ENCODE results near the gene DENND1A. TPM values are rescaled to one million over a fixed set of nuclear protein-coding genes. Genes with fewer than 3 reads are reported as not detected.

The DENND1A gene
- total RNA-seq, 1 experiment from 2014 or later: 42.5 TPM

GRCh38 chr9:123868002-123868401, 61.9 kb downstream of the DENND1A start:
- H3K4me1 Mint-ChIP-seq (ENCODE audit: insufficient read depth, unreplicated experiment): no peaks in the 10 kb centered on the region
- no TSS peak for BruUV-seq (replicated peaks)
- ChIA-PET POLR2A (no interaction called here), CTCF (interaction anchor here (2.1 kb wide), 1 partner anchor 8 kb away, joined by 6 read pairs; no protein-coding TSS in a partner anchor)
- H3K9me3 Mint-ChIP-seq (ENCODE audit: unreplicated experiment): no peaks in the 10 kb centered on the region
- H3K27me3 Mint-ChIP-seq (ENCODE audit: insufficient read depth, unreplicated experiment): no peaks in the 10 kb centered on the region
- TF ChIP-seq CTCF (IDR thresholded peaks at IDR 0.05; ENCODE audit: unreplicated experiment): no peak
- DNase-seq (ENCODE audit: unreplicated experiment): no peak
- no peak overlapping the region for H3K4me3 Mint-ChIP-seq (ENCODE audit: unreplicated experiment)
- H3K36me3 Mint-ChIP-seq (ENCODE audit: insufficient read depth, unreplicated experiment): no peaks in the 10 kb centered on the region
- H3K27ac Mint-ChIP-seq (ENCODE audit: low read depth, unreplicated experiment): no peak overlapping the region
- intact Hi-C loops (cut with micrococcal nuclease): no loop called here

- DNase-seq (ENCODE audit: unreplicated experiment): no peak
- Mint-ChIP-seq H3K4me3 (ENCODE audit: unreplicated experiment) (no peak overlapping the region), H3K9me3 (ENCODE audit: unreplicated experiment) (no peaks in the 10 kb centered on the region), H3K36me3 (ENCODE audit: insufficient read depth, unreplicated experiment) (no peaks in the 10 kb centered on the region), H3K27me3 (ENCODE audit: insufficient read depth, unreplicated experiment) (no peaks in the 10 kb centered on the region), H3K27ac (ENCODE audit: low read depth, unreplicated experiment) (no peak overlapping the region), H3K4me1 (ENCODE audit: insufficient read depth, unreplicated experiment) (no peaks in the 10 kb centered on the region)
- no TSS peak for BruUV-seq (replicated peaks)
- TF ChIP-seq CTCF (IDR thresholded peaks at IDR 0.05; ENCODE audit: unreplicated experiment): no peak
- intact Hi-C loops (cut with micrococcal nuclease): no loop called here
- POLR2A ChIA-PET: no interaction called here
- CTCF ChIA-PET: no interaction called here
Observed at GRCh38 chr9:123867034-123867433, 62.9 kb downstream of the DENND1A start.

GRCh38 chr9:123866497-123866896, 63.4 kb downstream of the DENND1A start:
- H3K27ac Mint-ChIP-seq (ENCODE audit: low read depth, unreplicated experiment): no peak overlapping the region
- CTCF ChIA-PET: no interaction called here
- no peaks in the 10 kb centered on the region for H3K36me3 Mint-ChIP-seq (ENCODE audit: insufficient read depth, unreplicated experiment)
- H3K9me3 Mint-ChIP-seq (ENCODE audit: unreplicated experiment): no peaks in the 10 kb centered on the region
- no peak for TF ChIP-seq CTCF (IDR thresholded peaks at IDR 0.05; ENCODE audit: unreplicated experiment)
- no peaks in the 10 kb centered on the region for H3K4me1 Mint-ChIP-seq (ENCODE audit: insufficient read depth, unreplicated experiment)
- H3K4me3 Mint-ChIP-seq (ENCODE audit: unreplicated experiment): no peak overlapping the region
- BruUV-seq (replicated peaks): no TSS peak
- intact Hi-C loops (cut with micrococcal nuclease): no loop called here
- H3K27me3 Mint-ChIP-seq (ENCODE audit: insufficient read depth, unreplicated experiment): no peaks in the 10 kb centered on the region
- DNase-seq (ENCODE audit: unreplicated experiment): no peak
- POLR2A ChIA-PET: no interaction called here

GRCh38 chr9:123865226-123866000, 64.5 kb downstream of the DENND1A start:
- BruUV-seq (replicated peaks): no TSS peak
- ChIA-PET CTCF (no interaction called here), POLR2A (no interaction called here)
- H3K36me3 Mint-ChIP-seq (ENCODE audit: insufficient read depth, unreplicated experiment): no peaks in the 10 kb centered on the region
- H3K27me3 Mint-ChIP-seq (ENCODE audit: insufficient read depth, unreplicated experiment): no peaks in the 10 kb centered on the region
- no peak overlapping the region for H3K4me3 Mint-ChIP-seq (ENCODE audit: unreplicated experiment)
- H3K9me3 Mint-ChIP-seq (ENCODE audit: unreplicated experiment): no peaks in the 10 kb centered on the region
- no peak for DNase-seq (ENCODE audit: unreplicated experiment)
- H3K27ac Mint-ChIP-seq (ENCODE audit: low read depth, unreplicated experiment): no peak overlapping the region
- intact Hi-C loops (cut with micrococcal nuclease): no loop called here
- no peak for TF ChIP-seq CTCF (IDR thresholded peaks at IDR 0.05; ENCODE audit: unreplicated experiment)
- no peaks in the 10 kb centered on the region for H3K4me1 Mint-ChIP-seq (ENCODE audit: insufficient read depth, unreplicated experiment)
